Glutamatergic neuron (in vitro differentiated cells): ENCODE measurements around the gene NEK1. TPM values are rescaled to one million over a fixed set of nuclear protein-coding genes. Genes with fewer than 3 reads are reported as not detected.
"Not testable (repeated sequence)": the region's sequence is repeated elsewhere in the genome, so short reads cannot be mapped to it uniquely, and the experiment has no call there.

Experiments
- DNase-seq: peaks from one replicate; pipeline ENCODE4 v3.0.0; 2022
- H3K27ac Mint-ChIP-seq: one replicate; pipeline ENCODE4 v1.8.0; 2020; ENCODE audit warnings: mild to moderate bottlenecking, mixed read lengths, inconsistent platforms; ENCODE audit not compliant: unreplicated experiment
- H3K27me3 Mint-ChIP-seq: one replicate; pipeline ENCODE4 v1.8.0; 2020; ENCODE audit warnings: mild to moderate bottlenecking, moderate library complexity, mixed read lengths, inconsistent platforms; ENCODE audit not compliant: unreplicated experiment
- H3K36me3 Mint-ChIP-seq: one replicate; pipeline ENCODE4 v1.8.0; 2020; ENCODE audit warnings: mild to moderate bottlenecking, mixed read lengths, inconsistent platforms; ENCODE audit not compliant: unreplicated experiment
- H3K4me1 Mint-ChIP-seq: one replicate; pipeline ENCODE4 v1.8.0; 2020; ENCODE audit warnings: mild to moderate bottlenecking, low read depth, mixed read lengths, inconsistent platforms; ENCODE audit not compliant: unreplicated experiment
- H3K4me3 Mint-ChIP-seq: one replicate; pipeline ENCODE4 v1.8.0; 2020; ENCODE audit warnings: mild to moderate bottlenecking, mixed read lengths, inconsistent platforms; ENCODE audit not compliant: unreplicated experiment
- H3K9me3 Mint-ChIP-seq: one replicate; pipeline ENCODE4 v1.8.0; 2020; ENCODE audit warnings: mild to moderate bottlenecking, moderate library complexity, mixed read lengths, inconsistent platforms; ENCODE audit not compliant: unreplicated experiment
- CTCF ChIP-seq: fragments of 200-600 bp; sonication (generic); IDR thresholded peaks from one replicate; pipeline ENCODE4 v1.5.0; 2021; ENCODE audit not compliant: partially characterized antibody, unreplicated experiment
- total RNA-seq: library from RNA; stranded (reverse); fragmentation: NEBNext Ultra II Directional; extraction: Animal tissue kit (Norgen Biotek cat#: 25700); gene quantifications from one replicate; pipeline ENCODE4 v1.2.1, GENCODE V29; 2021; ENCODE audit not compliant: unreplicated experiment

The NEK1 gene
- total RNA-seq, 1 donor from 2014 or later = 23.2 TPM

DNA sequence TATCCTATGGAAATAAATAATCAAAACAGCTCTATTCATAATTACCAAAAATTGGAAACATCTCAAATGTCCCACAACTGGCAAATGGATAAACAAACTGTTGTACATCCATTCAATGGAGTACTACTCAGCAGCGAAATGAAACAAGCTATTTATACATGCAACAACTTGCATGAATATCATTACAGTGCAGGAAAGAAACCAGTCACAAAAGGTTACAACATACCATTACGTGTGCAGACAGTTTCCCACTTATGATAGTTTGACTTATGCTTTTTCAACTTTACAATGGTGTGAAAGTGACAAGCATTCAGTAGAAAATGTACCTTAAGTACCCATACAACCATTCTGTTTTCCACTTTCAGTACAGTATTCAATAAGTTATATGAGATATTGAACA is 82.3 kb downstream of the NEK1 start:
- Mint-ChIP-seq H3K4me1 (peaks cover 3% of the 10 kb centered on the region), H3K27ac (no peak overlapping the region), H3K4me3 (no peak overlapping the region), H3K9me3 (no peaks in the 10 kb centered on the region), H3K36me3 (peaks cover 5% of the 10 kb centered on the region), H3K27me3 (no peaks in the 10 kb centered on the region)
- no peak for DNase-seq
- no peak for TF ChIP-seq CTCF

GRCh38 chr4:169523796-169524195 is 88.6 kb downstream of the NEK1 start:
- no peak overlapping the region for H3K27ac Mint-ChIP-seq
- H3K9me3 Mint-ChIP-seq = peaks cover 5% of the 10 kb centered on the region
- no peak for DNase-seq
- no peaks in the 10 kb centered on the region for H3K27me3 Mint-ChIP-seq
- H3K4me3 Mint-ChIP-seq = no peak overlapping the region
- no peak for TF ChIP-seq CTCF
- H3K4me1 Mint-ChIP-seq = no peaks in the 10 kb centered on the region
- H3K36me3 Mint-ChIP-seq = peaks cover 14% of the 10 kb centered on the region

DNA sequence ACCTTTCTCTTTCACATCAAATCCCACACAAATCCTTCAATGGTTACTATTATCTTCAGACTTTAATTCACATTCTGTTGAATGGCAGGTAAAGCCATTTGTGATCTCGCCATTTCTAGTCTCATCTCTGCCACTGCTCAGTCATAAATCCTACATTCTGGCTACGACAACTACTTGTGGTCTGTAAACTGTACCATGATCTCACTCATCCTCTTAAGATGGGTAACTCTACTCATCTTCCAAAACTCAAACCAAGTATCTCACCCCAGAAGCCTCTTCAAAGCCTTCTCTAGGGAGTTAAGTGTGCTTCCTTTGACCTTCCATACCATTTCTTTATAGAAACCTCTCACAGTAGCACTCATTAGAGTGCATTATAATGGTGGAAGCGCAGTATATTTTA is 101.8 kb downstream of the NEK1 start:
- no peaks in the 10 kb centered on the region for H3K27me3 Mint-ChIP-seq
- no peak for TF ChIP-seq CTCF
- H3K36me3 Mint-ChIP-seq = no peaks in the 10 kb centered on the region
- no peak for DNase-seq
- H3K27ac Mint-ChIP-seq = no peak overlapping the region
- no peaks in the 10 kb centered on the region for H3K9me3 Mint-ChIP-seq
- no peak overlapping the region for H3K4me3 Mint-ChIP-seq
- peaks cover 13% of the 10 kb centered on the region for H3K4me1 Mint-ChIP-seq

- Mint-ChIP-seq H3K27me3 (no peaks in the 10 kb centered on the region), H3K4me3 (no peak overlapping the region), H3K27ac (no peak overlapping the region), H3K36me3 (peaks cover 20% of the 10 kb centered on the region), H3K9me3 (peaks cover 4% of the 10 kb centered on the region), H3K4me1 (peaks cover 13% of the 10 kb centered on the region)
- no peak for DNase-seq
- TF ChIP-seq CTCF = no peak
Observed at GRCh38 chr4:169506903-169507302, 105.5 kb downstream of the NEK1 start.

GRCh38 chr4:169499907-169500306 is 112.5 kb downstream of the NEK1 start:
- not testable (repeated sequence) for DNase-seq, H3K27ac Mint-ChIP-seq, H3K4me3 Mint-ChIP-seq, H3K4me1 Mint-ChIP-seq, H3K27me3 Mint-ChIP-seq
- H3K9me3 Mint-ChIP-seq = peaks cover 11% of the 10 kb centered on the region
- peaks cover 44% of the 10 kb centered on the region for H3K36me3 Mint-ChIP-seq

DNA sequence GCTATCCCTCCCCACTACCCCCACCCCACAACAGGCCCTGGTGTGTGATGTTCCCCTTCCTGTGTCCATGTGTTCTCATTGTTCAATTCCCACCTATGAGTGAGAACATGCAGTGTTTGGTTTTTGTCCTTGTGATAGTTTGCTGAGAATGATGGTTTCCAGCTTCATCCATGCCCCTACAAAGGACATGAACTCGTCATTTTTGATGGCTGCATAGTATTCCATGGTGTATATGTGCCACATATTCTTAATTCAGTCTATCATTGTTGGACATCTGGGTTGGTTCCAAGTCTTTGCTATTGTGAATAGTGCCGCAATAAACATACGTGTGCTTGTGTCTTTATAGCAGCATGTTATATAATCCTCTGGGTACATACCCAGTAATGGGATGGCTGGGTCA is 118.1 kb downstream of the NEK1 start:
- H3K36me3 Mint-ChIP-seq = peaks cover 22% of the 10 kb centered on the region
- not testable (repeated sequence) for H3K27me3 Mint-ChIP-seq, H3K4me3 Mint-ChIP-seq, H3K9me3 Mint-ChIP-seq, H3K27ac Mint-ChIP-seq, DNase-seq, H3K4me1 Mint-ChIP-seq
